Gastroesophageal sphincter (tissue), 3 donors: ENCODE data around the gene IL17RD.

Experiments used
- CTCF ChIP-seq, 4 experiments: fragments of 200-600 bp in 2 of 4; fragments of 450-650 bp in 2 of 4; sonication (generic) in 1 of 4; IDR thresholded peaks; one replicate each; pipeline ENCODE4 v1.5.1; 2017 to 2019; ENCODE audit warnings: antibody characterized with exemption in 4 of 4, mild to moderate bottlenecking in 2 of 4, moderate library complexity in 2 of 4
- POLR2A ChIP-seq, 2 donors: fragments of 450-650 bp; IDR thresholded peaks; one replicate each; pipeline ENCODE4 v1.6.1; 2017; ENCODE audit warnings: antibody characterized with exemption in 2 of 2, mild to moderate bottlenecking in 2 of 2, moderate library complexity in 1 of 2
- POLR2AphosphoS5 ChIP-seq: sonication (generic); formaldehyde crosslinking; IDR thresholded peaks from one replicate; pipeline ENCODE4 v1.6.1; 2017; ENCODE audit warnings: antibody characterized with exemption

GRCh38 chr3:57151021-57151449 lies 14.1 kb downstream of the IL17RD start:
- TF ChIP-seq CTCF (IDR thresholded peaks at IDR 0.05) (no peak), POLR2A (IDR thresholded peaks at IDR 0.05) (no peak), POLR2AphosphoS5 (no peak)
